Erythroblast (primary cell): Measurements from ENCODE around the gene DDI2.

Source experiments
- GATA1 ChIP-seq: IDR thresholded peaks from 2 replicates; pipeline ENCODE4 v1.6.1; 2011; ENCODE audit warnings: low read depth, mild to moderate bottlenecking, control low read depth, low read length, moderate library complexity
- POLR2A ChIP-seq: IDR thresholded peaks from 2 replicates; pipeline ENCODE4 v1.6.1; 2011; ENCODE audit warnings: mild to moderate bottlenecking, low read length

DNA sequence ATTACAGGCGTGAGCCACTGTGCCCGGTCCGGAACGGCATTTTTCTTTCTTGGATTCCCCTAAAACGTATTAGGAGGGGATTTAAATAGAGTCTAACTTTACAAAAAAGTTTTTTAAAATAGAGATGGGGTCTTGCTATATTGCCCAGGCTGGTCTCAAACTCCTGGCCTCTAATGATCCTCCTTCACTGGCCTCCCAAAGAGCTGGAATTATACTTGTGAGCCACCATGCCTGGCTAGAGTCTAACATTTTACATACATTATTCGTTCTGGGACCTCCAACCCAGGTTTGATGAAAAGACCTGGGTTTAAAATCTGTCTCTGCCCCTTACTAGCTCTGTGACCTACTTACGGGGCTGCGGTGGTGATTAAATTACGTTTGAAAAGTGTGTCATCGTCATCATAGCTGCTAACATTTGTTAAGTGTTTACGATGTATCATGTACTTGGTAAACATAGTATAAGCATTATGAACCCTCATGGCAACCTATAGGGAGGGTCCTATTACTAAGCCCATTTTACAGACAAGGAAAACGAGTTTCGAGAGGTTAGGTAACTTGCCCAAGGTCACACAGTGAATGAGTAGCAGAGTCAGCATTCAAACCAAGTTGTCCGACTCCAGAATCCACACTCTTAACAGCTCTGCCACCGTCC, 91.4 kb downstream of the DDI2 start:
- TF ChIP-seq POLR2A (no peak), GATA1 (no peak)
